GM12873 (cell line): Measurements from ENCODE around the gene BRIP1.

Experiments
- TF ChIP-seq, protein P1 (sequence below): IDR thresholded peaks from 2 replicates; pipeline ENCODE4 v1.5.1; 2012; ENCODE audit warnings: low read depth, mild to moderate bottlenecking, moderate library complexity, low read length, control low read depth; ENCODE audit not compliant: insufficient read depth; ENCODE audit errors: missing control alignments

Gene BRIP1

GRCh38 chr17:61660746-61661485 lies 202.4 kb downstream of the BRIP1 start:
- TF ChIP-seq, protein P1, sequence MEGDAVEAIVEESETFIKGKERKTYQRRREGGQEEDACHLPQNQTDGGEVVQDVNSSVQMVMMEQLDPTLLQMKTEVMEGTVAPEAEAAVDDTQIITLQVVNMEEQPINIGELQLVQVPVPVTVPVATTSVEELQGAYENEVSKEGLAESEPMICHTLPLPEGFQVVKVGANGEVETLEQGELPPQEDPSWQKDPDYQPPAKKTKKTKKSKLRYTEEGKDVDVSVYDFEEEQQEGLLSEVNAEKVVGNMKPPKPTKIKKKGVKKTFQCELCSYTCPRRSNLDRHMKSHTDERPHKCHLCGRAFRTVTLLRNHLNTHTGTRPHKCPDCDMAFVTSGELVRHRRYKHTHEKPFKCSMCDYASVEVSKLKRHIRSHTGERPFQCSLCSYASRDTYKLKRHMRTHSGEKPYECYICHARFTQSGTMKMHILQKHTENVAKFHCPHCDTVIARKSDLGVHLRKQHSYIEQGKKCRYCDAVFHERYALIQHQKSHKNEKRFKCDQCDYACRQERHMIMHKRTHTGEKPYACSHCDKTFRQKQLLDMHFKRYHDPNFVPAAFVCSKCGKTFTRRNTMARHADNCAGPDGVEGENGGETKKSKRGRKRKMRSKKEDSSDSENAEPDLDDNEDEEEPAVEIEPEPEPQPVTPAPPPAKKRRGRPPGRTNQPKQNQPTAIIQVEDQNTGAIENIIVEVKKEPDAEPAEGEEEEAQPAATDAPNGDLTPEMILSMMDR: no peak

DNA sequence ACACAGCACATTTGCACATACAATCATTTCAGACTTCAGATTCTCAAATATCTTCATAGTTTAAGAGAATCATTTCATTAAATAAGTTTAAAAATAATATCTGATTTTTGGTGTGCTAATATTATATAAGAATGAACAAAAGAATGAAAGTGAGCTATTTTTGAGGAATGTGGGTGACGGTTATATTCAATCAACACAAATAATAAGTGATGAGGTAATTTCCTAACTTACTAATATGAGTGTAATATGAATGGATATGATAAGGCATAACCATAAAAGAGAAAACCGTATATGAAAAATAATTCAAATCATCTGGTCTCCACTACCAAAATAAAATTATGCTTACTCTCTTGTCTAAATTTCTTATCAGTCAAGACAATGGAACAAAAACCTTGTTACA lies 203.9 kb downstream of the BRIP1 start:
- TF ChIP-seq, protein P1: no peak

DNA sequence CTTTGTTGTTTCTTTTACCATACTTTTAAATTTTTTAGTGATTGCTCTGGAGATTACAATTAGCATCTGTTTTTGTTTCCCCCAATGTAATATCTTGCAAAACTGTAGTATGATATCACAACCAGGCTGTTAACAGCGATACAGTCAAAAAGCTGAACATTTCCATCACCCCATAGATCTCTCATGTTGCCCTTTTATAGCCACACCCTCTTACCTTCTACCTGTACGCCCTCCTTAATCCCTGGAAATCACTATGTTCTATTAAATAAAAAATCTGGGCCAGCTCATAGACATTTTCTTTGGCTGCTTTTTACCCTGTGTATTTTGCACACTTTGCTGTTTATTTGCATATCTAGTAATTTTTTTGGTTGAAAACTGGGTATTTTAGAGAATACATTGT lies 205.1 kb downstream of the BRIP1 start:
- TF ChIP-seq, protein P1: no peak

GRCh38 chr17:61657338-61657737 lies 206.0 kb downstream of the BRIP1 start:
- TF ChIP-seq, protein P1: no peak

DNA sequence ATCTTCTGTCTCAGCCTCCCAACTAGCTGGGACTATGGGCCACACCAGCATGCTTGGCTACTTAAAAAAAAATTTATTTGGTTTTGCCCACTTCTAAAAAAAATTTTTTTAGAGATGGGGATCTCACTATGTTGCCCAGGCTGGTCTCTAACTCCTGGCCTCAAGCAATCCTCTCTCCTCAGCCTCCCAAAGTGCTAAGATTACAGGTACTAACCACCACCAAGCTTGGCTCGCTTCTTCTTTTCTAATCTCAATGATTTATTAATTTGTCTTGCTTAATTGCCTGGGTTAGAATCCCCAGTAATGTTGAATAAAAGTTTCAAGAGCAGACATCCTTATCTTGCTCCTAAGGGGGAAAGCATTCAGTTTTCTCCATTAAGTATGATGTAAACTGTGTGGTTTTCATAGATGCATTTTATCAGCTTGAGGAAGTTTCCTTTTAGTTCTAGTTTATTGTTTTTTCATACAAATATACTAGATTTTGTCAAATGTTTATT lies 206.6 kb downstream of the BRIP1 start:
- TF ChIP-seq, protein P1: no peak

DNA sequence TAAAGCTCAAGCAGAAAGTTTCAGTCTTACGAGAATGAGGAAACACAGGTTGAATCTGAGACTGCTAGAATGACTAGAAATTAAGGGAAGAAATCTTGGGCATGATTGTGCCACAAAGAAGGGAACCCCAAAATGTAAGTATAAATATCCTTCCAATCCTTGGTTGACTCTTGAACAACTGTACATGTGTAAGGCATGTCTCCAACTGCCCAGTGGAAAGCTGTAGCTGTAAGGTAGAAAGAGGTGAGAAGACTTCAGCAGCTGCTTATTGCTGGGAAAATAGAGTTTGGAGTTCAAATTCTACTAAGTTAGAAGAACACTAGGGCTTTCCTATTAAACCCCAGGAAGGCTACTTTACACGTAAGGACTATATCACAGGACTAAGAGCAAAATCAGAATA lies 212.6 kb downstream of the BRIP1 start:
- TF ChIP-seq, protein P1: no peak

DNA sequence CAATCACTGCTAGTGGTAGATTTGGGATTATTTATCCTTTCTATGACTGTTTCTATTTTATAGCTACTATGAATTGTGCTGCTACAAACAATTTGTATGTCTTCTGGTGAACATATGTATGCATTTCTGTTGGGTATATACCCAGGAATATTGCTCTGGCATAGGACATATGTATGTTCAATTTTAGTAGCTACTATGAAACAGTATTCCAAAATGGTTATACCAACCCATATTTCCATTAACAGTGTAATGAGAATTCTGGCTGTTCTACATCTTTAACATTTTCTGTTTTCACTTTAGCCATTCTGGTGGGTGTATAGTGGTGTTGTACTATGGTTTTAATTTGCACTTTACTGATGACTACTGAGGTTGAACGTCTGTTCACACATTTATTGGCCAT lies 214.7 kb downstream of the BRIP1 start:
- TF ChIP-seq, protein P1: no peak

- TF ChIP-seq, protein P1: no peak
Observed at GRCh38 chr17:61647047-61647446, 216.3 kb downstream of the BRIP1 start.
